ENCODE data around the gene PLCL1. TPM values are rescaled to one million over a fixed set of nuclear protein-coding genes. Genes with fewer than 3 reads are reported as not detected.
A peak's percentile ranks its signal among the peaks of the same experiment; 100 is the strongest.

Gene PLCL1
- polyA plus RNA-seq, 1 donor from 2014 or later: 0.23 TPM

DNA sequence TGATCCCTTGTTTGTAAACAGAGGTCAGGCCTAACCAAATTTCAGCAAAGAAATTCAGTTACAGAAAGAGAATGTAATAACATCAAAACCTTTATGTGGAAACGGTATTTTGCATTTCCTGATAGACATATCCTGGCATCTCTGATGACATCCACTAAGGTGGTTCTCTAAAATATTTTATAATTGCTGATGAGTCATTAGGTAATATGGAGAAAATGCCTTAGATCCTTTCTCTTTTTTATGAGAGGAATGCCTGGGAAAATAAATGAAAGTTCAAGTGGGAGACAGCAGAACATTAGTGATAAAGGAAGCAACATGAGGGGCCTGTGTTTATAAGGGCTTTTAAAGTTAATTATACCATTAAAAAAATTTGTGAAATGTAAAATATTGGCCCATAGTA, 72.6 kb downstream of the PLCL1 start:
- Mint-ChIP-seq H3K4me1 (no peaks in the 10 kb centered on the region), H3K4me3 (no peak overlapping the region), H3K9me3 (no peaks in the 10 kb centered on the region), H3K27ac (no peak overlapping the region), H3K27me3 (no peaks in the 10 kb centered on the region), H3K36me3 (no peaks in the 10 kb centered on the region)

DNA sequence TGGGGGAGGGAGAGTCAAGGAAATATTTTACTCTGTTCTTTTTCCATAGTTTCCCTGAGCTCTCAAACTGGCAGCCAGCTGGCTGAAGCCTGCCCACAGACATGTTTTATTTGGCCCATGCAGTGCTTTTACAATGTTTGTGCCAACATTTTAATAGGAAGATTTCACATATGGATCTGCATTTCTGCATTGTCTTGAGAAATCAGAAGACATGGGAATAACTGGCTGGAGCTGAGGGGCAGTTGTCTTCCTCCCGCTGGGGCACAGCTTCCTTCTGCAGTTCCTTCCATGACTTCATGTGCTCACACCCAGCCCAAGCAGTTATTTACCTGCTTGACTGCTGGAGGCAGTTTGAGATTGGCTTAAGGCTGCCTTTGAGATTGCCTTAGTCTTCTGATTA, 74.4 kb downstream of the PLCL1 start:
- Mint-ChIP-seq H3K27ac (no peak overlapping the region), H3K36me3 (no peaks in the 10 kb centered on the region), H3K9me3 (peaks cover 0 to 1% (median 0%) of the 10 kb centered on the region in 3 donors), H3K4me3 (no peak overlapping the region), H3K4me1 (peaks cover 0 to 2% (median 0%) of the 10 kb centered on the region in 3 donors), H3K27me3 (no peaks in the 10 kb centered on the region)

GRCh38 chr2:197879812-197880408, 75.5 kb downstream of the PLCL1 start:
- Mint-ChIP-seq H3K36me3 (no peaks in the 10 kb centered on the region), H3K4me1 (peaks cover 0 to 2% (median 0%) of the 10 kb centered on the region in 3 donors), H3K27ac (no peak overlapping the region), H3K9me3 (peaks cover 0 to 1% (median 0%) of the 10 kb centered on the region in 3 donors), H3K27me3 (no peaks in the 10 kb centered on the region), H3K4me3 (no peak overlapping the region)

- H3K27me3 Mint-ChIP-seq: no peaks in the 10 kb centered on the region
- no peaks in the 10 kb centered on the region for H3K36me3 Mint-ChIP-seq
- peaks cover 0 to 2% (median 0%) of the 10 kb centered on the region in 3 donors for H3K4me1 Mint-ChIP-seq
Observed at GRCh38 chr2:197883354-197884032, 79.1 kb downstream of the PLCL1 start.

GRCh38 chr2:197884252-197884651, 79.9 kb downstream of the PLCL1 start:
- peaks cover 0 to 4% (median 4%) of the 10 kb centered on the region in 3 donors for H3K4me1 Mint-ChIP-seq
- H3K27ac Mint-ChIP-seq: no peak overlapping the region
- no peak overlapping the region for H3K4me3 Mint-ChIP-seq
- no peaks in the 10 kb centered on the region for H3K36me3 Mint-ChIP-seq
- no peaks in the 10 kb centered on the region for H3K27me3 Mint-ChIP-seq
- peaks cover 0 to 1% (median 0%) of the 10 kb centered on the region in 3 donors for H3K9me3 Mint-ChIP-seq

More at GRCh38 chr2:197883354-197884032, 79.1 kb downstream of the PLCL1 start:
- no peak overlapping the region for H3K4me3 Mint-ChIP-seq
- no peak overlapping the region for H3K27ac Mint-ChIP-seq
- peaks cover 0 to 1% (median 0%) of the 10 kb centered on the region in 3 donors for H3K9me3 Mint-ChIP-seq

DNA sequence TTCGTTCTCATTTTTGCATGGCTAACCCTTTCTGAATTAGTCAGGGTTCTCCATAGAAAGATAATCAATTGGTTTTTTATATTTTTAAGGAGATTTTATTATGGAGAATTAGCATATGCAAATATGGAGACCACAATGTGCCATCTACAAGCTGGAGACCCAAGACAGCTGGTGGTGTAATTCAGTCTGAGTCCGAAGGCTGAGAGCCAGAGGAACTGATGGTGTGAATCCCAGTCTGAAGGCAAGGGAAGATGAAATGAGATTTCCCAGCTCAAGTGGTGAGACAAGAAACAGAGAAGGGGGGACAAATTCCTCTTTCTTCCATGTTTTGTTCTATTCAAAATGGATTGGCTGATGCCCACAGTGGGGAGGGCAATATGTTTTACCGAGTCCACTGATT, 80.7 kb downstream of the PLCL1 start:
- no peaks in the 10 kb centered on the region for H3K36me3 Mint-ChIP-seq
- peaks cover 0 to 1% (median 0%) of the 10 kb centered on the region in 3 donors for H3K9me3 Mint-ChIP-seq
- no peaks in the 10 kb centered on the region for H3K27me3 Mint-ChIP-seq
- peaks cover 0 to 5% (median 5%) of the 10 kb centered on the region in 3 donors for H3K4me1 Mint-ChIP-seq
- no peak overlapping the region for H3K4me3 Mint-ChIP-seq
- H3K27ac Mint-ChIP-seq: no peak overlapping the region

- Mint-ChIP-seq H3K27ac (no peak overlapping the region), H3K4me3 (no peak overlapping the region), H3K9me3 (peaks cover 0 to 1% (median 0%) of the 10 kb centered on the region in 3 donors), H3K4me1 (peaks cover 0 to 5% (median 5%) of the 10 kb centered on the region in 3 donors), H3K27me3 (no peaks in the 10 kb centered on the region), H3K36me3 (no peaks in the 10 kb centered on the region)
Observed at GRCh38 chr2:197885587-197885986, 81.2 kb downstream of the PLCL1 start.

GRCh38 chr2:197888321-197888720, 83.9 kb downstream of the PLCL1 start:
- H3K4me3 Mint-ChIP-seq: no peak overlapping the region
- no peaks in the 10 kb centered on the region for H3K27me3 Mint-ChIP-seq
- no peaks in the 10 kb centered on the region for H3K36me3 Mint-ChIP-seq
- no peak overlapping the region for H3K27ac Mint-ChIP-seq
- H3K9me3 Mint-ChIP-seq: no peaks in the 10 kb centered on the region
- H3K4me1 Mint-ChIP-seq: peaks cover 0 to 6% (median 5%) of the 10 kb centered on the region in 3 donors

DNA sequence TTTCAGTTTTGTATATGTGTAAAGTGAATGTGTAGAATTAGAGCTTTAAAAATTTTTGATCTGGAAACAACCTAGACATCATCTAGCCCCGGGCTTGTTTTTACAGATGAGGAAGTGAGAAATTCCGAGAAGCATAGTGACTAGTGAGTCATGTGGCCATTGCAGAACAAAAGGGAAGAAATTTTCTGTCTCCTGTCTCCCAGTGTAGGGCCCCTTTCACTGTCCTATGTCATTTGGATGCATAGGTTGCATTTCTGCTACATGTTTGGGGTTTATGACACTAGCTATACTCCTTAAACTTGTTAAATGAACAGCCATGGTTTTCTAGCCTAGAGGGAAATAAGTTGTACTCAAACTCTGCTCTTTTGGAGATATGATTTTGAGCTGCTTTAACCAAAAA, 84.6 kb downstream of the PLCL1 start:
- Mint-ChIP-seq H3K27ac (no peak overlapping the region), H3K36me3 (no peaks in the 10 kb centered on the region), H3K4me3 (no peak overlapping the region), H3K9me3 (no peaks in the 10 kb centered on the region), H3K27me3 (no peaks in the 10 kb centered on the region), H3K4me1 (peaks cover 3 to 6% (median 5%) of the 10 kb centered on the region in 3 donors)

- no peak overlapping the region for H3K4me3 Mint-ChIP-seq
- H3K9me3 Mint-ChIP-seq: no peaks in the 10 kb centered on the region
- H3K36me3 Mint-ChIP-seq: no peaks in the 10 kb centered on the region
- peaks cover 3 to 11% (median 5%) of the 10 kb centered on the region in 3 donors for H3K4me1 Mint-ChIP-seq
- H3K27ac Mint-ChIP-seq: no peak overlapping the region
- no peaks in the 10 kb centered on the region for H3K27me3 Mint-ChIP-seq
Observed at GRCh38 chr2:197890168-197890567, 85.8 kb downstream of the PLCL1 start.

- H3K27me3 Mint-ChIP-seq: no peaks in the 10 kb centered on the region
- H3K9me3 Mint-ChIP-seq: no peaks in the 10 kb centered on the region
- no peaks in the 10 kb centered on the region for H3K36me3 Mint-ChIP-seq
- peak overlapping the region in 1 of 4 donors; percentile 0 for H3K4me3 Mint-ChIP-seq
- H3K4me1 Mint-ChIP-seq: peaks cover 3 to 11% (median 5%) of the 10 kb centered on the region in 3 donors
- H3K27ac Mint-ChIP-seq: peak overlapping the region in 1 of 3 donors; percentile 36
Observed at GRCh38 chr2:197891897-197892442, 87.6 kb downstream of the PLCL1 start.

GRCh38 chr2:197893403-197894177, 89.2 kb downstream of the PLCL1 start:
- no peaks in the 10 kb centered on the region for H3K27me3 Mint-ChIP-seq
- no peak overlapping the region for H3K27ac Mint-ChIP-seq
- H3K4me3 Mint-ChIP-seq: peak overlapping the region in 1 of 4 donors; percentile 59
- no peaks in the 10 kb centered on the region for H3K36me3 Mint-ChIP-seq
- H3K9me3 Mint-ChIP-seq: no peaks in the 10 kb centered on the region
- peaks cover 3 to 11% (median 5%) of the 10 kb centered on the region in 3 donors for H3K4me1 Mint-ChIP-seq

- H3K4me3 Mint-ChIP-seq: no peak overlapping the region
- no peaks in the 10 kb centered on the region for H3K9me3 Mint-ChIP-seq
- peaks cover under 1% of the 10 kb centered on the region for H3K27me3 Mint-ChIP-seq
- peaks cover 0 to 8% (median 3%) of the 10 kb centered on the region in 3 donors for H3K4me1 Mint-ChIP-seq
- no peaks in the 10 kb centered on the region for H3K36me3 Mint-ChIP-seq
- H3K27ac Mint-ChIP-seq: no peak overlapping the region
Observed at GRCh38 chr2:197894751-197895274, 90.4 kb downstream of the PLCL1 start.

- no peak overlapping the region for H3K4me3 Mint-ChIP-seq
- peaks cover 3% of the 10 kb centered on the region for H3K27me3 Mint-ChIP-seq
- no peaks in the 10 kb centered on the region for H3K36me3 Mint-ChIP-seq
- peaks cover 0 to 8% (median 3%) of the 10 kb centered on the region in 3 donors for H3K4me1 Mint-ChIP-seq
- peaks cover 0 to 2% (median 0%) of the 10 kb centered on the region in 3 donors for H3K9me3 Mint-ChIP-seq
- H3K27ac Mint-ChIP-seq: no peak overlapping the region
Observed at GRCh38 chr2:197897960-197898678, 93.7 kb downstream of the PLCL1 start.
